HG02759 (cell line): ENCODE measurements around the gene MYH9.
"Not testable (repeated sequence)": the region's sequence is repeated elsewhere in the genome, so short reads cannot be mapped to it uniquely, and the experiment has no call there.

Experiments used
- ATAC-seq: cut with Tn5 transposase; IDR thresholded peaks from one replicate; pipeline ENCODE4 v1.9.1; 2021; ENCODE audit warnings: mild to moderate bottlenecking, moderate library complexity; ENCODE audit not compliant: unreplicated experiment

Gene MYH9

DNA sequence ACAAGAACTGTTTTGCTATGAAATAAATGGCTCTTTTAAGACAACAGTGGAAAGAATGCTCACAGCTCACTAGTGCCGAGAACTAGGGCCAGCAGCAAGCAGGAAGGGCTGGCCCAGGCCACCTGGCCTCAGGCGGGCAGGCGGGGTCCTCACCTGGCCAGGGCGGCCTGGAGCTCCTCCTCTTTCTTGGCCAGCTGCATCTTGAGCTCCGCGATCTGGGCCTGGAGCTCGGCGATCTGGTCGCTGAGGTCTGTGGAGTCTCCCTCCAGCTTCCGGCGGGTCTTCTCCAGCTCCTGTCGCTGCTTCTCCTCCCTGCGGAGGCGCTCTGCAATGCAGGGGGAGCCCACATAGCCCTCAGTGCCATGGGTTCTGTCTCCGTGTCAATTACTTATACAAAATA lies 91.1 kb downstream of the MYH9 start:
- ATAC-seq: no peak

DNA sequence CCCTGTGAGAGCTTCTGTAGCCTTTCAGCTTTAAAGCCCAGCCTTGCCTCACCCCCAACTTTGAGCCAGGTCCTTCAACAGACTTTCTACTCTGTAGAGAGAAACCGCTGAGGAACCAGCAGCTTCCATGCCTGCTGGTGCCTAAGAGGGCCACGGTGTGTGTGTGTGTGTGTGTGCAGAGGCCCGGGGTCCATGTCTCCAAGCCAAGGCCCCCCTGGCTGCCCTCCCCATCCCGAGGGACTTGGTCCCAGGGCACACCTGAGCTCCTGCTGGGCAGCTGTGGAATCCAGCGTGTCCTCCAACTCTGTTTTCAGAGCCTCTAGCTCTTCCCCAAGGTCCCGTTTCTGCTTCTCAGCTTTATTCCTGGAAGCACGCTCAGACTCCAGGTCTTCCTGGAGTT lies 92.5 kb downstream of the MYH9 start:
- ATAC-seq: no peak

DNA sequence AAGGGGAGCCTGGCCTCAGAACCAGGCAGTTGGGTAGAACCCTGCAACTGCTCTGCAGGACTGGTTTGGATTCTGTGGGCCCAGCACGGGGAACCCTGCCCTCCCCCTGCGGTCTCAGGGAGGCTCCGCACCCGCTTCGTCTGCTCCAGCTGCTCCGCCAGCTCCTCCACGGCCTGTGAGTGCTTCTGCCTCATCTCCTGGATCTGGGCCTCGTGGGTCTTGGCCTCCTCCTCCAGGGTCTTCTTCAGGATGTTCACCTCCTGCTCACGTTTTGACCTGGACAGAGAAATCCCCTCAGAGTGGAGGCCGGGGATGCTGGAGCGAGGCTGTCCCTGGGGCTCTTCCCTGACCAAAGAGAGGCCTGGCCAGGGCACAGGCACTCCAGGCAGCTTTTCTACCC lies 93.0 kb downstream of the MYH9 start:
- ATAC-seq: no peak

DNA sequence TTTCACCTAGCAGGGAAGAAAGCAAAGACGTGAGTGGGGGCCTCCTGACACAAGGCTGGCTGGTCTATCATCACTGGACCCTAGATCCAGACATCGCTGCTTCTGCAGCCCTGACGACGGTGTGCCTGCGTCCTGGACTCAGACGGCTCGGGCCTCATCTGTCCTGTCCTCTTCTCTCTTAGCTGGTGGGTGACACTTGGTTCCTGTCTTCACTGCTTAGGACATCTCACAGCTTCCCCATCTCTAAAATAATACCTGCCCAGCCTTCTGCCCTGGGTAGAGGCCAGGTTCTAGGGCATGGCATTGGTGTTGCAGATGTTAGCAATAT lies 93.5 kb downstream of the MYH9 start:
- ATAC-seq: no peak

DNA sequence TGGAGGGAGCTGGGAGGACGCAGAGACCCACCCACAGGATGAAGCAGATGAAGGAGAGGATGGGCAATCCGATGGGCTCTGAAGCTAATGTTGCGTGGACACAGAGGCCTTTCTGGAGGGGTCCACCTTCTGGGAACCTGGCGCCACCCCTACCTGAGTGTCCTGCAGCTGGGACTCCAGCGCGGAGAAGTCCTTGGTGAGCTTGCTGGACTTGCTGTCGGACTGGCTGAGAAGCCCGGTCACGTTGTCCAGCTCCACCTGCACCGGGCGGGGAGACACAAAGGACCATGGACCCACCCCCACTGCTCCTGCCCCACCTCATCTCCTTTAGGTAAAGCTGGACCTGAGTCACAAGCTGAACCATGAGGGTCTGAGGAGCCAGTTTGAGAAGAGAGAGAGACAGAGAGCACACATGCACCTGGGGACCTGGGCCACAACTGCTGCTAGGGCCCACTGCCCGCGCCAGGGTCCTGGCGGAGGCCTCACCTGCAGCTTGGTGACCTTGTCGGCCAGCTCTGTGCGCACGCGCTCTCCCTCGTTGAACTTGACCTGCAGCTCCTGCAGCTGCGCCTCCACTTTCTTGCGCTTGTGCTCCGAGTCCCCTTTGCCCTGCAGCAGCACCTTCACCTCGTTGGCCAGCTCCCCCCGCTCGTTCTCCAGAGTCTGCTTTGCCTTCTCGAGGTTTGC lies 94.0 kb downstream of the MYH9 start:
- ATAC-seq: no peak

DNA sequence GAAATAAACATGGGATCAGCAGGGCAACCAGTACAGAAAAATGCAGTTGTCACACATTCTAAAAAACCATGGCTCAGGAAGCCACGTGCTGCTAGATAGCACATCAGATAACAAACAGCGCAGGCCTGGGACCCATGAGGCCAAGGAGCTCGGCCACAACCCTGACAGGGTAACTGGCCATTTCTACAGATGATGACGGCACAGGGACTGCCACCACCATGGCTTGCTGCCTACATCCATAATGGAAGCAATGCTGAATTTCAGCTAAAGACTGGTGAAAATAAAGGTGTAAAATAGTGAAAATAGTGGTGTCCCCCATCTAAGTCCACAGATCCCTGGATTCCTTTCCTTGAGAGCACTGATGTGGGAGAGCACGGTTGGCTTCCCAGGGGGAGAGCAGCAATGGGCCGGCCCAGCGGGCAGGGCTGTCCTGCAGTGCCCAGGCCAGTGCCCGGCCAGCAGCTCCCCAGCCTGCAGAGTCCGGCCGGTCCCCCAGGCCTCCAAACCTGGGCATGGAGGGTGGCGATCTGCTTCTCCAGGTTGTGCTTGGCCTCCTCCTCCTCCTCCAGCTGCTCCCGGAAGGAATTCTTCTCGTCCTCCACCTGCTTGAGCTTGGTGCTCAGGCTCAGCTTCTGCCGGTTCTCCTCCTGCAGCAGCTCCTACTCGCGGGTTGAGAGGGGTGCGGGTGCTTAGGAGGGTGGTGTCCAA lies 94.8 kb downstream of the MYH9 start:
- ATAC-seq: no peak

DNA sequence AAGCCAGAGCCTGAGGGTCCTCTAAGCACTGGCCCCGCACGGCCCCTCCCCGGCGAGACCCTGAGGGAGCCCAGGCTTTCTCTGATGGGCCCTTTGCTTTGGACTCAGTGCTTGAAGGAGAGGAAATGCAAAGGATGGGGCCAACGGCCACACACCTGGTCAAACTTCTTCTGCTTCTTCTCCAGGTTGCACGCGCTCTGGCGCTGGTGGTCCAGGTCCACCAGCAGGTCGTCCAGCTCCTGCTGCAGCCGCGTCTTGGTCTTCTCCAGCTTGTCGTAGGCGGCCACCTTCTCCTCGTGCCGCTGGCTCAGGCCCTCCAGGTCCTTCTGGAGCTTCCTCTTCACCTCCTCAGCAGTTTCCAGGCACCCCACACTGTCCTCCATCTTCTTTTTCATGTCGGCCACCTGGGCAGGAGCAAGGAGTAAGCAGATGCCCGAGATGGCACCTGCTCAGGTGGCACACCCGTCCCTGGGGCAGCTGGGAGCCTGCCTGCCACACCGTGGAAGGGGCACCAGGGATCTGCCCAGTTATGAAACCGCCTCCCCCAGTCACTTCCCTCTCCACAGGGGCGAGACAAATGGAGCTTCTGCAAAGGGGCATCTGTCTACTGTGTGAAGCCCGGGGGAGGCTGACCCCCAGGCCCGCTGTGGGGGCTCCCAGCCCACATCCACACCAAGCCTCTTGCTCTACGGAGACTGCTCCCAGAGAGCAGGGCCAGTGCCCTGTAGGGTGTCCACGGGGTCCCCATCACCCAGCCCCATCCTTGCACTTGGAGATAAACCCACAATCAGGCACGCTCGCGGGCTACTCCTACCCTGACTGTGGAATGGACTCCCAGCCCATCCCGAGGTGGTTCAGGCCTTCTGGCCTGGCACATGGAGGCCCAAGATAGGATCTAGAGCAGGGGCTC lies 95.7 kb downstream of the MYH9 start:
- ATAC-seq: no peak

DNA sequence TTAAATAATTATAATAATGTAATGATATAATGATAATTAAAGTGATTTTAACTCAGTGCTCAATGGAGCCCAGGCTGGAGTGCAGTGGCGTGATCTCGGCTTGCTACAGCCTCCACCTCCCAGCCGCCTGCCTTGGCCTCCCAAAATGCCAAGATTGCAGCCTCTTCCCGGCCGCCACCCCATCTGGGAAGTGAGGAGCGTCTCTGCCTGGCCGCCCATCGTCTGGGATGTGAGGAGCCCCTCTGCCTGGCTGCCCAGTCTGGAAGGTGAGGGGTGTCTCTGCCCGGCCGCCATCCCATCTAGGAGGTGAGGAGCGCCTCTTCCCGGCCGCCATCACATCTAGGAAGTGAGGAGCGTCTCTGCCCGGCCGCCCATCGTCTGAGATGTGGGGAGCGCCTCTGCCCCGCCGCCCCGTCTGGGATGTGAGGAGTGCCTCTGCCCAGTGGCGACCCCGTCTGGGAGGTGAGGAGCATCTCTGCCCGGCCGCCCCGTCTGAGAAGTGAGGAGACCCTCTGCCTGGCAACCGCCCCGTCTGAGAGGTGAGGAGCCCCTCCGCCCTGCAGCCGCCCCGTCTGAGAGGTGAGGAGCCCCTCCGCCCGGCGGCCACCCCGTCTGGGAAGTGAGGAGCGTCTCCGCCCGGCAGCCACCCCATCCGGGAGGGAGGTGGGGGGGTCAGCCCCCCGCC lies 97.2 kb downstream of the MYH9 start:
- not testable (repeated sequence) for ATAC-seq

DNA sequence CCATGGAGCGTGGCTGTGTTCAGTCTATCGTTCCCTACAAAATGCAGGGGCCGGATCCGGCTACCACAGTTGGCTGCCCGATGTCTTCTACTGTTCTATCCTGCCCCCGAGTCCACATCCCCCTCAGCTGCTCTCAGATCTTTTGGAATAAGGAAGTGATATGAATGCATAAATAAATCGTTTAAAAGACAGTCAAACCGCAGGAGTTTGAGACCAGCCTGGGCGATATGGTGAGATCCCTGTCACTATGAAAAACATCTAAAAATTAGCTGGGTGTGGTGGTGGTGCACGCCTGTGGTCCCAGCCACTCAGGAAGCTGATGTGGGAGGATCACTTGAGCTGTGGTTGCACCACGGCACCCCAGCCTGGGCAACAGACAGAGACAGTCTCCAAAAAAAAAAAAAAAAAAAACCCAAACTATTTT lies 97.8 kb downstream of the MYH9 start:
- not testable (repeated sequence) for ATAC-seq

DNA sequence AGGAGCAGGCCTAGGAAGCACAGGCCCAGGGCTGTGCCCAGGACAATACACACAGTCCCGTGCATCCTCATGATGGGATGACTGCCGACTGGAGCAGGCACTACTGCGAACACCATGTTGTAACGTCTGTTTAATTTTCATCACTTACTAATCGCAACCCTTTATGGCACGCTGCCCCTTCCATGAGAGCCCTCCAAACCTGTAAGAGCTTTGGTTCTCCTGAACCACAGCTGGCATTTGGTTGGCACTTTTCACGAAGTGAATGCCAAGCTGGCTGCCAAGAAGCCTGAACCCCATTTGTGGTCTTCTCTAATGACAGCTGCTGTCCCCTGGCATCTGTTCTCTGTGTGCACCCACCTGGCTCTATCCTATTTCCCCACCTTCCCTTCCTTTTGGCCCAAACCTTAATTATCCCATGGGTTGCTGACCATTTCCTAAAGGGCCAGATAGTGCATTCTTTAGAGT lies 98.3 kb downstream of the MYH9 start:
- ATAC-seq: no peak

DNA sequence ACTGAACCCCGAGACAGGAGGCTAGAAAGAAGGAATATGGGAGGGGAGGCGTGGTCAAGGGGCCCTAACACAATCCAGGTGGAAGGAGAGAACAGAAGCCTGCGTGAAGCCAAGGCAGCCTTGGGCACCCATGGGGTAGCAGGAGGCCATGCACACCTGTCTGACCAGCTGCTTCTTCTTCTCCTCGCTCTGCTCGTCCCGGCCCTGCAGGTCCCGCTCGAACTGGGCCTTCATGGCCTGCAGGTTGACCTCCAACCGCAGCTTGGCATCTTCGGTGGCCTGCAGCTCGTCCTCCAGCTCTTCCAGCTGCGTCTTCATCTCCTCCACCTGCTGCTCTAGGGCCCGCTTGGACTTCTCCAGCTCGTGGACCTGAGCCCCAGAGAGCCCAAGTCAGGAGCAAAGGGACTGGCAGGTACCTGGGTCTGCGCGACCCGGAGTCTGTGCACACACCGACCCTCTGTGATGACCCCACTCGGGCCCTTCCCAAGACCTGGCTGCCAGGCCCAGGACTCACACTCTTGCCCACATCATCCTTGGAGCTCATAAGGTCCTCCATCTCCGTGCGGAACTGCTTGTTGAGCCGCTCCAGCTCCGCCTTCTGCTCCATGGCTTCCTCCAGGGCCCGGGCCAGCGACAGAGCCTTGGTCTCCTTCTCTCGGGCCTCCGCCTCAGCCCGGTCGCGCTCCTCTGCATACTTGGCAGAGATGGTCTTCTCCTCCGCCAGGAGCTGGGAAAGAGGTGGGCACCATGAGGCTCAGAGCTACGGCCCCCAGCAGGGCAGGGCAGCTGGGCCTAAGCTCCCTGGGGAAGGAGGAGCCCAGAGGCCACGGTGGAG lies 99.0 kb downstream of the MYH9 start:
- ATAC-seq: no peak

DNA sequence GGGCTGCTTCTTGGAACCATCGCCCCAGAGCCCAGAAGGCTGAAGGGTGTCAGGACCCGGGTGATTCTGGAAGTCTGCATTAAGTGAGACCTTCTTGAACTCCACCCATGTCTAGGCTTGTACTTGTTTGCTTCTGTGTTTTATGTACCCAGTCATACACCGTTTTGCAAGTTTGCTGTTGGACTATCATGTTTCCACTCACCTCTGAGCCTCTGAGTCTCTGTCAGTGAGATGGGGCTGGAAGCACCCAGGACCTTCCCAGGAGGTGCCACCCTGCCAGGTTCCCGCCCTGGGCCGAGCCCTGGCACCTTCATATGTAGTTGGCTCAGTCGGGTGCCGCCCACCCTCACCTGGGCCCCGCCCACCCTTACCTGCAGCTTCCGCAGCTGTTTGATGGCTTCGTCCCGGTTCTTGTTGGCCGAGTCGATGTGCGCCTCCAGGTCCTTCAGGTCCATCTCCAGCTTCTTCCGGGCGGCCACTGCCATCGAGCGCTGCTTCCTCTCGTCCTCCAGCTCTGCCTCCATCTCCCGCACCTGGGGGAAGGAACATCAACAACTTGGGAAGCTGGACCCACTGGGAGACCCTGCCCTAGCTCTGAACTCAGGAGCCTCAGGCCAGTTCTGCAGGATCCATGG lies 99.8 kb downstream of the MYH9 start:
- ATAC-seq: no peak

DNA sequence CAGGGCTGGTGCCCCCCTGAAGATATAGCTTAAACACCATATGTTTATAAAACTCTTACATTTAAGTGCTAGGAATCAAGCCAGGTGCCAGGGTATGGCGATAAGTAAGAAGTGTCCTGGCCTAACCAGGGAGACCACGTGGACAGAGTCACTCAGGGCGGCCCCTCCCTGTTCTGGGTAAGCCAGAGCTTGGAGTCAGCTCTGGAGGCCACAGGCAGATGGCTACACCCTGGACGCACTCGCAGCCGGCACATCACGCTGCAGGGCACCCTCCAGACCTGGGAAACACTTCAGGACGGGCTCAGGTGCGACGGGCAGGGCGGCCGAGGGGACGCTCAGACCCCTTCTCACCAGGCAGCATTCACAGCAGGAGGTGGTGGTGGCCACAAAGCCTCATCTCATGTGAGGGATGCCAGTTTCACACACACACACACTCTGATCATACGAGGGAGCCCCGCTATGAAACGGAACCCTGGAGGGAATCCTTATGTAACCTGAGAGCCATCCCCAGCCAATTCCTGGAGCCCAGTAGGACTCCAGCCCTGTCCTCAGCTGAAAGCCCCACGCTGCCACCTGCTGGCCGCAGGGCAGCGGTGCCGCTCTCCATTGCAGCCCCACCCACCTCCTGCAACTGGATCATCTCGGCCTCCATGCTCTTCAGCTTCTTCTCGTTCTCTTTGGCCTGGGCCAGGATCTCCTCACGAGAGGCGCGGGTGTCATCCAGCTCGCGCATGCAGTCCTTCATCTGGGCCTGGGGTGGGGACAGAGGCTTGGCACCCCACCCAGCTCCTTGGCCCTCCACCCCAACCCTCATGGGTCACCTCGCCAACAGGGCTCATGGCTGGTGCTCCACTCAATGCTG lies 101.4 kb downstream of the MYH9 start:
- ATAC-seq: no peak

DNA sequence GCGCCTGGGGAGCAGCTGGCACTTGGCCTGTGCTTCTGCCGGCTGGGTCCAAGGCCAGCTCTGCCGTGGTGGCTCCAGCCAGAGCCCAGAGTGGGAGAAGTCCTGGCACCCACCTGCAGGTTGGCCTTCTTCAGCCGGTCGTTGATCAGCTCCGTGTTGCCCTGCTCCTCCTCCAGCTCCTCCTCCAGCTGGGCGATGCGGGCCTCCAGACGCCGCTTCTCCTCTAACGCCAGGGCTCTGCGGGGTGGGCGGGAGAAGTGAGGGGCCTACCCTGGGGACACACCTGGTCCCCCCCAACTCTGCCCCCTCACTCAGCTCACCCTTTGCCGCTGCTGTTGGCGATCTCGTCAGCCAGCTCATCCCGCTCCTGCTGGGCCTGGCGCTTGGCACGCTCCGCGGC lies 102.2 kb downstream of the MYH9 start:
- ATAC-seq: no peak

DNA sequence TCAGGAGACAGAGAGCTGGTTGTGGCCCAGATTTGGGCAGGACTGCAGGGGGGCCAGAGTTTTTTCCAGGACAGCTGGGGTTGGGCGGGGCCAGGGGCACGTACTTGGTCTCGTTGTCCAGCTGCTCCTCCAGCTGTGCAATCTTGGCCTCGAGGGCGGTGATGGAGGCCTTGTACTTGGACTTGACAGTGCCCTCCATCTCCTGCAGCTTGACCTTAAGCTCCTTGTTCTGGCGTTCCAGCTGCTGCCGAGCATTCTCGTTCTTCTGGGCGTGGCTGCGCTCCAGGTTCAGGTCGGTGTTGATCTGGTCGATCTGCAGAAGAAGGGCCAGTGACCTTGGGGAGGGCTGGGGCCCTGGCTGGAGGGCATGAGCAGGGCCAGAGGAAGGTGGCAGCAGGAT lies 102.8 kb downstream of the MYH9 start:
- no peak for ATAC-seq

DNA sequence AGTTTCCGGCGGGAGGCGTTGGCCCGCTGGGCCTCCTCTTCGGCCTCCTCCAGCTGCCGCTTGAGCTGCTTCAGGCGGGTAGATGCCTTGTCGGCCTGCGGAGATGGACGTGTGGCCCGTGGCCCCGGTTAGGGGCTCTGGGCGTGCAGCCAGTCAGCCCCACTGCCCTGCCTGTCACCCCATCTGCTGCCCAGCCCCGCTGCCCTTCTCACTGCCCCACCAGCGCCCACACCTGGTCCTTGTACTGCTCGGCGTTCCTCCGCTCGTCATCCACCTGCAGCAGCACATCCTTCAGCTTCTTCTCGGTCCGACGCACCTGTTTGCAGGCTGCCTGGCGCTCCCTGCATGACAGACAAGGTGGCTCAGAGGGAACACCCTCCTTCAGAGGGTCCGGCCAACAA lies 103.6 kb downstream of the MYH9 start:
- ATAC-seq: no peak

DNA sequence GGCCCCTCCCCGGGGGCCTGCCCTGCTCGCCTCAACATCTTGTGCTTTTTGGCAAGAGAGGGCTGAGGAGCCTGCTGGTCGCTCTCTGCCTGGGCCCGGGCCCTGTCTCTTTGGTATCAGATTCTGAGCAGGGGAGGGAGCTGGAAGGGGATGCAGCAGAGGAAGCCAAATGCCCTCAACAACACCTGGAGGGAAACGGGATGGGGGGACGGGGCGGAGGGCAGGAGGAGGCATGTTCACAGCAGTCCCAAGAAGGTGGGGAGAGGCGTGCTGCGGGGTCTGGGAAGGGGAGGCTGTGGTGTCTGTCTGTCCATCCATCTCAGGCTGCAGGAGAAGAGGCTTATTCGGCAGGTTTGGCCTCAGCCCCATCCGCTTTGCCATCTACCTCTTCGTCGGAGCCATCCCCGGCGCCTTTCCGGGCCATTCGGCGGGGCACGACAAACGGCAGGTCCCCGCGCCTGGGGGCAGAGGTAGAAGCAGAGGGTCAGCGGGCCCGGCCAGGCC lies 105.4 kb downstream of the MYH9 start:
- no peak for ATAC-seq

DNA sequence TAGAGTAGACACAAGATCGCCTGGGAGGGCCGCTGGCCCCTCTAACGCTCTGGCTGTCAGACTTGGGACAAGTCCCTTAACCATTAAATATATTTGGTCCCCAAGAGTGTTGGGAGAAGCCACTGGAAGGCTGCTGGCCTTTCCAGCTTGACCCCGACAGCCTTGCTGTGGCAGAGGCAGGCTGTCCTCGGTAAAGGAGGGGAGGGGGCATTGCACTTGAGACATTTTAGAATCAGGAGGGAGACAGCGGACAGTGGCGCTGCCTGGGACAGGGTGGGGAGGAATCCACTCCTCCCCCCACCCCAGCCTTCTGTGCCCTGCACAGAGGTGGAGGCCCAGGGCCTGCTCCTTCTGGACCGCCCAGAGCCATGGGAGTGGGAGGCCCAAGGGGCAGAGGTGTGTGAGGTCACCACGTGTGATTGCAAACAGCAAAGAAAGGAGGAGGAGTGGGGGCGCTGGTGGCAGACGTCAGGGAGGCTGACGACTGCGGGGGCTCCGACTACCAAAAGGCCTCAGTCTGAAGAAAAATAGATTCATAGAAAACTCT lies 105.9 kb downstream of the MYH9 start:
- no peak for ATAC-seq
